ENCODE data around the gene ADARB2. TPM values are rescaled to one million over a fixed set of nuclear protein-coding genes. Genes with fewer than 3 reads are reported as not detected.

Gene ADARB2
- total and polyA plus RNA-seq, 10 of the 15 experiments (the other 5 are each of a cell fraction or from before 2014, with no cell fraction given), result 0.02 to 4.1 (median 0.76) TPM

- Histone ChIP-seq H3K79me2 (ENCODE audit: control insufficient read depth, insufficient read depth, low read length) (no peaks in the 10 kb centered on the region), H2AFZ (ENCODE audit: control insufficient read depth, low read depth, low read length) (no peak overlapping the region), H3K9me3 (replicated peaks; ENCODE audit: control insufficient read depth, insufficient read depth, low read length) (no peaks in the 10 kb centered on the region), H3K27me3 (replicated peaks in 1 of 2; ENCODE audit: control insufficient read depth in 2 of 2, insufficient read depth in 2 of 2, low read length in 1 of 2) (peaks cover 0 to 2% of the 10 kb centered on the region in 2 experiments; a peak in 2 of 4 replicates), H4K20me1 (ENCODE audit: control insufficient read depth, insufficient read depth) (no peaks in the 10 kb centered on the region), H3K9ac (ENCODE audit: control insufficient read depth, insufficient read depth, low read length) (no peak overlapping the region), H3K27ac (ENCODE audit: control insufficient read depth, insufficient read depth) (no peak overlapping the region), H3K4me1 (ENCODE audit: control insufficient read depth, insufficient read depth, low read length) (no peaks in the 10 kb centered on the region), H3K4me3 (no peak overlapping the region), H3K36me3 (ENCODE audit: control insufficient read depth in 2 of 2, insufficient read depth in 2 of 2, low read length in 1 of 2) (no peaks in the 10 kb centered on the region), H3K4me2 (ENCODE audit: control insufficient read depth, insufficient read depth) (no peak overlapping the region)
- in situ Hi-C loops (cut with MboI) (no loop called here), intact Hi-C loops (cut with micrococcal nuclease; ENCODE audit: unreplicated experiment) (no loop called here)
- BruUV-seq (replicated peaks), result no TSS peak
- ATAC-seq, result no peak
- ChIA-PET RAD21 (ENCODE audit: unreplicated experiment) (no interaction called here), POLR2A (no interaction called here), CTCF (no interaction called here), SMC1A (ENCODE audit: uncharacterized antibody, unreplicated experiment) (no interaction called here)
- DNase-seq (ENCODE audit: low read depth, low spot score), result no peak
- no peak for FAIRE-seq
- whole genome bisulfite sequencing (ENCODE audit: insufficient coverage, insufficient replicate concordance, low lambda C conversion rate, missing lambda C conversion rate), result 34% methylated on average over 9 of the region's 9 CpGs
- no peak for TF ChIP-seq CBX3 (IDR thresholded peaks at IDR 0.05; ENCODE audit: borderline replicate concordance, low read depth)
- TF ChIP-seq TARDBP (IDR thresholded peaks at IDR 0.05; ENCODE audit: borderline replicate concordance), result no peak
- TF ChIP-seq FOS (IDR thresholded peaks at IDR 0.05; ENCODE audit: borderline replicate concordance, extremely low read depth, insufficient read length), result no peak
- TF ChIP-seq HCFC1 (IDR thresholded peaks at IDR 0.05; ENCODE audit: low read length), result no peak
- no peak for TF ChIP-seq ZZZ3 (IDR thresholded peaks at IDR 0.05; ENCODE audit: control insufficient read depth, insufficient read length, low read depth)
- no peak for TF ChIP-seq ZBTB4 (CRISPR knock-in tag; IDR thresholded peaks at IDR 0.05)
- no peak for TF ChIP-seq IKZF2 (IDR thresholded peaks at IDR 0.05)
- TF ChIP-seq CUX1 (IDR thresholded peaks at IDR 0.05; ENCODE audit: insufficient replicate concordance, low read depth, low read length), result no peak
- no peak for TF ChIP-seq CBFB (IDR thresholded peaks at IDR 0.05; ENCODE audit: low read depth)
- no peak for TF ChIP-seq ZNF592 (IDR thresholded peaks at IDR 0.05)
- no peak for TF ChIP-seq PKNOX1 (IDR thresholded peaks at IDR 0.05)
Observed at GRCh38 chr10:1177936-1178335, 559.4 kb downstream of the ADARB2 start.

Data from GM12878 (cell line).